ENCODE measurements around the gene CYP19A1.

CYP19A1 gene

DNA sequence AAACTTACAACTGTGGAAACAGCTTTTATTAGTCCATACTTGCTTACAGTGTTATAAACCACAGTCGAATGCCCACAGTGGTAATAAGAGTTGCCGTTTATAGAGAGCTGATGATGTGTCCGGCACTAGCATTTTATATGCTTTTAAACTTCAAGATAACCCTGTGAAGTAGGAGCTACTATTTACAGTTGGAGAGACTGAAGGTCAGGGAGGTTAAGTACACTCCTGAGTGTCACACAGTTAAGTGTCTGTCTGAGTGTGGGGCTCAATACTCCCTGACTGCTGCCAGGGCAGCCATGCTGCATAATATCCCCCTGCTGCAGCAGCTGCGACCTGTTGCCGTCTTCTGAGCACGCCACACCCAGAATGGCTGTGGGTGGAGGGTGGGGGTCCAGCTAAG lies 153.8 kb downstream of the CYP19A1 start:
- no peak for DNase-seq (ENCODE audit: low read depth in 3 of 3)

GRCh38 chr15:51183076-51183475 lies 155.3 kb downstream of the CYP19A1 start:
- DNase-seq (ENCODE audit: low read depth in 3 of 3), result no peak

- DNase-seq (ENCODE audit: low read depth in 3 of 3), result no peak
These were observed 156.5 kb downstream of the CYP19A1 start for GRCh38 chr15:51181905-51182304.

GRCh38 chr15:51181221-51181620 lies 157.2 kb downstream of the CYP19A1 start:
- no peak for DNase-seq (ENCODE audit: low read depth in 3 of 3)

DNA sequence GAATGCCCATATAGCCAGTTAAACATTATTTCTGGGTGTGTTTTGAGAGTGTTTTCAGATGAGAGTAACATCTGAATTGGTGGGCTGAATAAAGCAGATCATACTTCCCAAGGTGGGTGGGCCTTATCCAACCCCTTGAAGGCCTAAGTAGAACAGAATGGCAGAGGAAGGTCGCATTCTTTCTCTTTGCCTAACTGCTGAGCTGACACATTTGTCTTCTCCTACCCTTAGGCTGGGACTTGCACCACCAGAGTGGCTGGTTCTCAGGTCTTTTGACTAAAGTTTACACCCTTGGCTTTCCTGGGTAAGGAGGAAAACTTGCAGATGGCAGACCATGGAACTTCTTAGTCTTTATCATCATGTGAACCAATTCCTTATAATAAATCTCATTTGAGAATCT lies 157.9 kb downstream of the CYP19A1 start:
- no peak for DNase-seq (ENCODE audit: low read depth in 3 of 3)

GRCh38 chr15:51180011-51180410 lies 158.4 kb downstream of the CYP19A1 start:
- DNase-seq (ENCODE audit: low read depth in 3 of 3), result no peak

DNA sequence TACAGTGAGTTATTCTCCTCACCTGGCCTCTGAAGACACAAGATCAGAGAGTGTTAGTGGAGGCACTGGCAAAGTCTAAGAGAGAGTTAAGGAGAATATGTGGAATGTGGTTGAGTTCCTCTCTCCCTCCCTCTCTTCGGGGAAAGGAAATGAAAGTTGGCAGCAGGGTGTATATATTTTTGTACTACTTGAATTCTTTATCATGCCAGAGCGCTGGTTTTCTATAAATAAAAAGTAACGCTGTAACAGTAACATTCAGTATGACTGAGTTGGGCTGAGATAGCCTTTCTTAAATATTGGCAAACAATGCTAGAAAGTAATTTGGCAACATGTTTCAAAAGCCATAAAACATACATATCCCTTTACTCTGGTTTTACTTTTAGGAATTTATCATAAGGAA lies 166.2 kb downstream of the CYP19A1 start:
- no peak for DNase-seq (ENCODE audit: low read depth in 3 of 3)

GRCh38 chr15:51171634-51171932 lies 166.8 kb downstream of the CYP19A1 start:
- DNase-seq (ENCODE audit: low read depth in 3 of 3), result no peak

GRCh38 chr15:51170882-51171633 lies 167.3 kb downstream of the CYP19A1 start:
- no peak for DNase-seq (ENCODE audit: low read depth in 3 of 3)

- DNase-seq (ENCODE audit: low read depth in 3 of 3), result no peak
These were observed 169.7 kb downstream of the CYP19A1 start for GRCh38 chr15:51168700-51169099.

DNA sequence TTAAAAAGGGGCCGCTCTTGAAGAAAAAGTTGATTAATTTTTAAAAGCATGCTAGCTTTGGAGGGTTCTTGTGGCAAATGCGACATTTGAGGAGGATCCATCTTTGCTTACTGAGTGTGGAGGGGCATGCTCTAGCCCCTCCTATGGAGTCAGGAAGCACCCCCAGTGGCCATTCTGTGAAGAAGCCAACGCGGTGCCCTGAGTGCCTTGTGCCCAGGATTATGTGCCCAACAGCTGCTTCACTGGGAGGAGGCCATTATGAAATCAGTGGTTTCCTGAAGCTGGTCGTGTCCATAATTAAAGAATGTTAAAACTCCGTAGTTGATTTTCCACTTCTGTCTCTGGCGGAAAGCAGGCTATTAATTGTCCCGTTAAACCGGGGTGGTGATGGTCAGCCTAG lies 174.6 kb downstream of the CYP19A1 start:
- DNase-seq (ENCODE audit: low read depth in 3 of 3), result no peak

- DNase-seq (ENCODE audit: low read depth in 3 of 3), result peak; percentile 31 to 57 (median 38)
These were observed 175.3 kb downstream of the CYP19A1 start for GRCh38 chr15:51162865-51163762.

DNA sequence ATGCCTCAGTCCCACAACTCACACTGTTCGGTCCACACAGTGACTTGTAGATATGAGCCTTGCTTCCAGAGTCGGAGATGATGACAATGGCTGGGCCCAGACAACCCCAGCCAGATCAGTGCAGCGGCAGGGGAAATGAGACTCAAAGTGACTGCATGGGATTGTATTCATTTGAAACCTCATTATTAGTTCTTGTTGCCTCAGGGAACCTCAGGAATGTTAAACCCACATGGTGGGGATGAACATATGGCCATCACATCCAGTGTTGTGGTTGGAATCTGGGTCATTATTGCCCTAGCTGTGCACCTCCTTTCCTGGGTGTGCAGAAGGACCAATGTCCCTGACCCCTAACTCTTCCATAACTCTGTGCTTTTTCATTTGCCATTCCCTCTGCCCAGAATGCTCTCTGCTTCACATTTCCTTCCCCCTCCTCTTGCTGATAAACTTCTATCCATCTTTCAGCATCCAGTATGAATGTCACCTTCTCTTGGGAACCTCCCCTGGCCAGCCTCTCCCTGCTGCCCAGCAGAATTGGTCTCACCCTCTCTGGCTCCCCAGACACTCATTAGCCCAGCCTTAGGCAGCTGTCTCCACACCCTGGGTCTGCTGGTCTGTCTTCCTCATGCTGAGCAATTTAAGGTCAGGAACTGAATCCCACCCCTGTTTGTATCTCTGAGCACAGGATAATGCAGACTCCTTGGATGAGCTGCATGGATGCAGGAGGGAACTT lies 176.7 kb downstream of the CYP19A1 start:
- no peak for DNase-seq (ENCODE audit: low read depth in 3 of 3)

GRCh38 chr15:51160484-51160883 lies 177.9 kb downstream of the CYP19A1 start:
- no peak for DNase-seq (ENCODE audit: low read depth in 3 of 3)
